Measurements from ENCODE around the gene TMEM151B.

The TMEM151B gene

DNA sequence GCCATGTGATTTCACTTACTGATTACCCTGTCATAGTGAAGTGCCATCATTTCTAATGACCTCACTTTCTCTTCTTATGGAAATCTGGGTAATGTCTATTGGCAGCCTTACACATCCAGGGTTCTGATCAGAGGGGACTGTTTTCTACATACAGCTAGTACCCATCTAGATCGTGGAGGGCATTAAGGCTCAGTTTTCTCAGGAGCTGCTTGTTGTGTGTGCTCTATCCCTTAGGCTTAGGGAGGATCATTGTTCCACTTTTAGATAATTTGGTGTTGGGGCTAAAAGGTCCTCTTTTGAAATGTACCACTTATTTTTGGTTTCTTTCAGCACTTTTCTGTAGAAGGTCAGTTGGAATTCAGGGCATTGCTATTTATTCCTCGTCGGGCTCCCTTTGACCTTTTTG lies 19.5 kb upstream of the TMEM151B start:
- DNase-seq: no peak

DNA sequence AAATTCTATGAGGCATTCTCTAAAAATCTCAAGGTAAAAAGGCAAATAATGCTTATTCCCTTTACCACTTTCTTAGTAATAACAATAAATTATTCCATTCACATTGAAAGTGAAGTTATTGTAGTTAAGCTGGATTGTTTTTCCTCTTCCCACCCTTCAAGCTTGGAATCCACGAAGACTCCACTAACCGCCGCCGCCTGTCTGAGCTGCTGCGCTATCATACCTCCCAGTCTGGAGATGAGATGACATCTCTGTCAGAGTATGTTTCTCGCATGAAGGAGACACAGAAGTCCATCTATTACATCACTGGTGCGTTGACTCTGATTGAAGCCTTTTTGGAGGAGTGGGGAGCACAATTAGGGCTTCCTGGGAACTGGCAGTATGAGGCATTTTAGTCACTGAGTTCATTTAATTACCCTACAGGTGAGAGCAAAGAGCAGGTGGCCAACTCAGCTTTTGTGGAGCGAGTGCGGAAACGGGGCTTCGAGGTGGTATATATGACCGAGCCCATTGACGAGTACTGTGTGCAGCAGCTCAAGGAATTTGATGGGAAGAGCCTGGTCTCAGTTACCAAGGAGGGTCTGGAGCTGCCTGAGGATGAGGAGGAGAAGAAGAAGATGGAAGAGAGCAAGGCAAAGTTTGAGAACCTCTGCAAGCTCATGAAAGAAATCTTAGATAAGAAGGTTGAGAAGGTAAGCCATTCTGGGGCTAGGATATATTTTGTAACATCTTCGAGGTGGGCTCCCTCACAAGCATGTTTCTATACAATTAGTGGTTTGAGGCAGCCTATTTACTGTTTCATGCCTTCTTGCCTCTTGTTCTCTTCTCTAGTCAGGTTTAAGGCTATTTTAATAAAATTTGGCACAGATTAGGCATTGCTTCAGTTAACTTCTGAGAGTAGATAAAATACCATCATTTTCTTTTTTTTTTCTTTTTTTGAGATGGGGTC lies 18.4 kb upstream of the TMEM151B start:
- DNase-seq: no peak

DNA sequence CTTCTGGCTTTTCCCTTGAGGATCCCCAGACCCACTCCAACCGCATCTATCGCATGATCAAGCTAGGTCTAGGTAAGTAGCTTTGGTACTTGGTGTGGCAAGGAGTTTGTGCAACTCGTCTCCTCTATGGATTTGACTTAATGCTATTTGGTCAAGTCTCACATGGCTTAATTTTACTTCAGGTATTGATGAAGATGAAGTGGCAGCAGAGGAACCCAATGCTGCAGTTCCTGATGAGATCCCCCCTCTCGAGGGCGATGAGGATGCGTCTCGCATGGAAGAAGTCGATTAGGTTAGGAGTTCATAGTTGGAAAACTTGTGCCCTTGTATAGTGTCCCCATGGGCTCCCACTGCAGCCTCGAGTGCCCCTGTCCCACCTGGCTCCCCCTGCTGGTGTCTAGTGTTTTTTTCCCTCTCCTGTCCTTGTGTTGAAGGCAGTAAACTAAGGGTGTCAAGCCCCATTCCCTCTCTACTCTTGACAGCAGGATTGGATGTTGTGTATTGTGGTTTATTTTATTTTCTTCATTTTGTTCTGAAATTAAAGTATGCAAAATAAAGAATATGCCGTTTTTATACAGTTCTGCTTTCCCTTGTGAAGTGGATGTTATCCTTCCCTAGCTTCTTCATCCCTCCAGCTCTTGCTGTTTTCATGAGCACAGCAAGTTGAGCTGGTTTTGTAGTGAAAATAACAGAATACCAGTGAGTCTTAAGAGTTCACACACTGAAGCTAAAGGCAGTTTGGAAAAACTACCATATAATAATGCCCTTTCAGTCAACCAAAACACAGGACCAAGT lies 16.7 kb upstream of the TMEM151B start:
- peak in 1 of 14 donors; percentile 25 for DNase-seq

DNA sequence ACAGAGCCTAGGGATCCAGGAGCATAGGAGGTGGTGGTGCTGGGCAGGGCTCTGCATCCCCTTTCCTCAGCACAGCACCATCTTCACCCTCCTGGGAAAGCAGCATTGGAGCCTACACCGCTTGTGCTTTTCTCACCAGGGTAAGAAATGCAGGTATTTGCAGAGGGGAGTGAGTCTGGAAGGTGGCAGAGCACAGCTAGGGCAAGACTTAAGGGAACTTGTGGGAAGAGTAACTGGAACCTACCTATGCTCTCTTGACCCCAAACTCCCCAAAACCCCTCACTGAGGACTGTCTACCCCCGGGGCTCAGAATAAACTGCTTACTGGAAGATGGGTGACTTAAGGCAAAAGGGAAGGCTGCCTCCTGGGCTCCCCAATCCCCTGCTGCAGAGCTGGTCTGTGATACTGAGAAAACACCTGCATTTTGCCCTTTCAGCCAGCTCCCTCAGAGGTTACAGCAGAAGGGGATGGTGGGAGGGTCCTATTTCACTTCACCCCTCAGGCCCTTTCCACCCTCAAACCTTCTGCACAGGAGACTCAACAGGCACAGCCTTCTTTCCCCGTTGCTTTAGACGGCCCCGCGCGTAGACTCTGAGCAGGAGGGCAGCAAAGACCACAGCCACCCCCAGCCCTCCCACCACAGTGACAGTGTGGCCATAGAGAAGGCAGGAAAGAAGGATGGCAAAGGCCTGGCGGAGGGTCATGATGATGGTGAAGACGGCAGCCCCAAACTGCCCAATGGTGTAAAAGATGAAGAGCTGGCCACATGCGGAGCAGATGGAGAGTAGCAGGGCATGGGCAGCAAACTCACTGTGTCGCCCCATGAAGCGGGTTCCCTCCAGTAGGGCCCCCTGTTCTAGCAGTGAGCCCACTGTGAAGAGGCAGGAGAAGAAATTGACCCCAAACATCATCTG lies 15.8 kb upstream of the TMEM151B start:
- no peak for DNase-seq

DNA sequence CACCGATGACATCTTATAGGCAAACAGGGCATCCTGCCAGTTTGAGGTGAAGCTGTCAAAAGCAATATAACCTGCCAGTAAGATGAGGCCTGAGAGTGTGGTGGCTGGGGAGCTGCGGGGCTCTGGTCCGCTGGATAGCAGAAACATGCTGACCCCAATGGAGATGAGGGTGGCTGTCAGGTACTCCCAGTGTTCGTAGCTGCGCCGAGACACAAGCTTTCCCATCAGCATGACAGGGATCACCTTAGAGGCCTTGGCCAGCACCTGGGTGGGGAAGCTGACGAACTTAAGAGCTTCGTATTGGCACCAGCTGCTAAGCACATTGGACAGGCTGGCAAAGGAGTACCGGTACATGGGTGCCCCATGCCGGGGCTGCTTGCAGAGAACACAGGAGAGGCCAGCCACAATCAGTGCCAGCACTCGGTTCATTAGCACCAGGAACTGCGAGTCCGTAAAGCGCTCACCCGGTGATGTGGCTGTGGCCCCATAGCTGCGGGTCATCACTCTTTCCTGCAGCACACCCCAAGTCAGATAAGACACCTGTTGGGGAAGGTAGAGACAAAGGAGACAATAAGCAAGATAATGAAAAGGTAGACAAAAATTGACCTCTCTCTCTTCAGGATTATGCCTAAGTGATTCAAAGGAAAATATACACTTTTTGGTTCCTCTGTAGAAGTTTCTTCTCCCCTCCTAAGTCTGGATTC lies 15.0 kb upstream of the TMEM151B start:
- no peak for DNase-seq

DNA sequence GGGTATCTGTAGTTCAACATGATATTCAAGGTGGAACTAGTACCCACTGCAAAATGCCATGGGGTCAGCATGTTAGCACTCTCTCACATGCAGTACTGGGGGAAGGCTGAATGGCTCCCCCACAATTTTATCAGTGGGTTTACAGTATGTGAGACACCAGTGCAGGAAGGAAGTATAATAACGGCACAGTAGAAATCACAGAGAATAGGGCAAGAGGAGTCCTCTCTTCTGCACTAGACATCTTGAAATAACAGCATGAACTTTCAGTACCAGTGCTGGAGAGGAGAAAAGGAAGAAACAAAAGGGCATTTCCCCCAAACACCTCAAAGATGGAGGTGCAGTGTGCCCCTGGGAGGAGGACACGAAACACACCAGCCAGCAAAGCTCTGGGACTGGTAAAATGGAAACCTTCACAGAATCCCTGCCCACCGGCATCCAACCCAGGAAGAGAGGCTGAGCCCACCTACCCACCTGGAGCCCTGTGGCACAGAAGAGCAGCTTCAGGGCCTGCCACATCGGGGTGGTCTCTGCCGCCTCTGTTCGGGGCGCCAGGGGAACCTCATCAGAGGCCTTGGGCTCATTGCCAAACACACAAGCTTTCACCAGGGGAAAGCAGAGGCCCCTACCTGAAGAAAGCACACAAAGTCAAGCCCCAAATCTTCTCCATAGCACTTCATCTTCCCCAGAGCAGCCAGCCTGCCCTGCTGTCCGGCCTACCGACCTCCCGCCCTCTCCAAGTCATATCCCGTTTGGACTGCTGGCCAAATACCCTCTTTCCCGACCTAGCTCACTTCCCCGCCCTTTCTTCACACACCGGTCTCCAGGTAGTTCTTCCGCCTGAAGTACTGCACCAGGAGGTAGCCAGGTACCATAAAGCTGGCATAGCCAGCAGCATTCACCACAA lies 14.1 kb upstream of the TMEM151B start:
- peak in 1 of 14 donors; percentile 66 for DNase-seq

DNA sequence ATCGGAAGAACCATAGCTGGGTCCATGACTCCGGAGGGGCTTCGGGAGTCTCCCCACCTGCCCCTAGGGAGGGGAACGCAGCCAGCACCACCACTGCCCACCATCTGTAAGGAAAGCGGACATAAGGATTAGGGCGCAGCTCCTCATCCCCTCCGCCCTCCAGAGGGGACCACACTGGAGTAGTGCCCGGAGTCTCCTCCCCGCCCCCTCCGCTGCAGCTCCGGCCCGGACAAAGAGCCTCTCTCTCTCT lies 13.6 kb upstream of the TMEM151B start:
- no peak for DNase-seq

DNA sequence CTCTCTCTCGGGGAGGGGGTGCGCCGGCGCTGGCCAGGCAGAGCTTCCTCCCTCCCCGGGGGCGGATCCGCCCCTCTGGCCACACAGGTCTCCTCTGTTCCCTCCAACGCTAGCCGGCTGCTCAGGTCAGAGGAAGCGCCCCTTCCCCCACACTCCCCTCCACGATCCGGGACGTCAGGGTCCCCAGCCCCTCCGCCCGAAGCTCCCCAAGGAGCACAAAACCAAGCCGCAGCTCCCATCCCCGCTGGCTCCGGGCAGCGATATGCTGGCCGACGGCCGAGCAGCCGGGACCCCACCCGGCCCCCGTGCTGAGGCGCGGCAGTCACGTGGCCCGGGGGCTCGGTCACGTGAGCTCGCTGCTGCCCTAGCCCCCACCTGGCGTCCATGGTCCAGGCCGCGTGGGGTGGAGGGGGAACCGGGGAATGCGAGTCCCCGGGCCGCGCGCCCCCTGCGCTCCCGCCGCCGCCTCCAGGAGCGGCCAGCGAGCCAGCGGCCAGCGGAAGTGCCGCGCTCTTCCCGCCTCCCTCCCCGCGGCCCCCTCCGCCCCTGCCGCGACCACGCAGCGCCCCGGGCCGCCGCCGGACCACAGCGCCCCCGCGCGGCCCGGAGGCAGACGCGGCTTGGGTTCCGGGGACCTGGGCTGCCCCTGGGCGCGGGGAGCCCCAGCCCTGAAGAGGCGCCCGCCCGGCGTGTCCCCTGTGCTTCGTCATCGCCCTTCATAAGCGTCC lies 13.1 kb upstream of the TMEM151B start, which contains the start of gene SLC35B2:
Gene SLC35B2, minus strand, starts transcription at position 504 of the 728 bp plus-strand sequence. Its CDS starts 118 bp downstream, at position 386.
- peak in 13 of 14 donors; percentile 76 to 95 (median 90) for DNase-seq

DNA sequence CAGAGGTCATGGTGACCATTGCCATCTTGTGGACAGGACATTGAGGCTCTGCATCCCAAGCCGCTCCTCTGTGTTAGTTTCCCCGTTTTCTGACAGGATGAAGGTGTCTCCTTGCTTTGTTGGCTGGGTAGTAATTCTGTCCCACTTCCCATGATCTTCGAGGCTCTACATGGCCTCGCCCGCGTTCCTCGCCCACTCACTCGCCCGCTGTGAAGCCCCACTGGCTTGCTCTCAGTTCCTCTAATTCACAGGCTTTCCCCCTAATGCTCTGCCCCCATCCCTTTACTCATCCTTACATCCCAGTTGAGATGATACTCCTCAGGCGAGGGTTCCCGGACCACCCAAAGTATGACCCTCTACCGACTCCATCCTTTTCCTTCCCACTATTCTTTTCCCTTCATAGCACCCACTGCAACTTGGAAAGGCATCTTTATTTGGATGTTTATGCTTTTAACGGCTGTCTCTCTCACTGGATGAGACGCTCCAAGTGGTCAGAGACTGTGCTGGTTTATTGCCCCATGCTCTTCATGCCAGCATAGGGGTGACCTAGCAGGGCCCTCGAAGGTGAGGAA lies 12.4 kb upstream of the TMEM151B start:
- DNase-seq: no peak

DNA sequence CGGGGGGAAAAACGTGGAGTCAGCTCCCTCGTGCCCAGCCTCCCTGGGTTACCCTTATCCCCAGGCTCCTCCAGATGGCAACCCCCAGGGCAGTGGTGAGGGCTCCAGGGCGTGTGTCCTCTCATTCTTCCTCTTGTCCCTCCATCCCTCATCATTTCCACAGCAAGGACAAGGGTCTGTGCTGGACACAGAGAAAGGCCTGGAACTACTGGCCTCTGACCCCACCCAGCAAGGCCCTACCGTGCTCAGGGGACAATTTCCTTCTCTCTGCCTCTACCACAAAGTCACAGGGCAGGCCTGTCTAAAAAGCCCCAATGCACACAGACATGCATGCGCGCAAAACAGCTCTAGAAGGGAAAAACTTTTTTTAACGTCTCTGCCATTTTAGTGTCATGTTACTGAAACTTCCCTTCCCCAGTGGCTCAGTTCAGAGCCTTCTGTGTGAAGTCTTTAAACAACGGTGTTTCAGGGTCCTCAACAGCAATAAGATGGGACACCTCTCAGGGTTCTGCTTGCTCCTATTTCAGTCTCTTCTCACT lies 11.9 kb upstream of the TMEM151B start:
- no peak for DNase-seq

DNA sequence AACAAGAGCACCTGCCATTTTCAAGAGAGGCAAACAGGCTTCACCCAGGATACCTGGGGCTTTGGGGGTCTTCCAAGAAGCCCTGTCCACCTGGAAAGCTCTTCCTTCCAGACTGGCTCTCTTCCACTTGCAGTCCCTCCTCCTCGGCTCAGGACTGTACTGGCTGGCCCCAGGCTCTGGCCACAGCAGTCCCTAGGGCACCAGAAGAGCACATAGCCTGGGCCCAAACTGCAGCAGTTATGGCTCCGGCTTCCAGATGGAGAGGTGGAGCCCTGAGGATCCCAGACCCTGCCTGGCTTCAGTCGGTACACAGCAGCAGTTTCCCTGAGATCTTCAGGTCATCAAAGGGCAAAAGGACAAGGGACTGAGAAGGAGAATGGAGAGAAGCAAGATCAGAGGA lies 11.3 kb upstream of the TMEM151B start:
- no peak for DNase-seq

DNA sequence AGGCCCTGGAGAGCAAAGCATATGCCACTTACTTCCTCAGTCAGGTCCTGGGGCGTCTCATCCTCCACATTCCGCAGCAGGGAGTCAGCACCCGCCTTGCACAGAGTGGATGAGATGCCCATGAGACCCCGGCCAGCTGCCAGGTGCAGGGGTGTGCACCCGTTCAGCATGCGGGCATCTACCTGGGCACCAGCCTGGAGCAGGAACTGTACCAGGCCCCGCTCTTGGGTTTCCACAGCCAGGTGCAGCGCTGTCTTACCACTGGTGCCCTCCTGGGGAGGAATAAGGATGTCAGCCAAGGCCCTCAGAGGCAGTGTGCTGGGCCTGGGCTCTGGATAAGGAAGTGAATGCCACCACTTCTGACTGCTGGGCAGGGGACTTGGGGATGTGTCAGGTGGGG lies 10.2 kb upstream of the TMEM151B start:
- DNase-seq: no peak

DNA sequence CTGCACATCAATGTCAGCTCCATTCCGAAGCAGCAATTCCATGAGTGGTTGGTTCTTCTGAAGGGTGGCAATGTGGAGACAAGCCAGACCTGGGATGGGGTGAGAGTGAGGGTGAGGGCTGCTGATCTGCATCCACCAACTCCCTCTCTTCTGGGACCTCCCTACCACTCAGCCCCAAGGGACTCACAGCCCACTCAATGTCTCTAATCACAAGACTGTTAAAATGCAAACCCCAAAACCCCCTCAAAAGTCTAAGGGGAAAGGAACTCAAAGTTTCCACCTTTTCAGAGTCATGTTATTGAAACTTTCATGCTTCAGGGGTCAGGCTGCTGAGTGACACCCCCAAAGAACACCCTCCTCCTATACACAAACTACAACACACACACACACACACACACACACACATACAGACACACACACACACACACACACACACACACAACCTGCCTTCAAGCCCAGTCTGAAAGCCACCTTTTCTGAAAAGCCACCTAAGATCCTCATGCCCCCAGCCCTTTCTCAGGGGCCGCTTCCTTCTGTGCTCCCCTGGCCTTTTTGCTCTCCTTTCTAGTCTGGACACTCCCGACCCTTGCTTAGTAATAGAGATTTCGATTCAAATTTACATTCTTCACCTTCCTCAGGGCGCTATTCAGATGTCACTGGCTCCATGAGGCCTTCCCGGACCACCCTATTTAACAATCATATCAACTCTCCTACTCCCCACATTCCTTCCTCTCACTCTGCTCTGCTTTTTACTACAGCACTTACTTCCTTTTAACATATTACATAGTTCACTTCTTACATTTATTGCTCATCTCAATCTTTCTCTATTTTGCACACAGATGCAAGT lies 9.6 kb upstream of the TMEM151B start:
- DNase-seq: no peak

DNA sequence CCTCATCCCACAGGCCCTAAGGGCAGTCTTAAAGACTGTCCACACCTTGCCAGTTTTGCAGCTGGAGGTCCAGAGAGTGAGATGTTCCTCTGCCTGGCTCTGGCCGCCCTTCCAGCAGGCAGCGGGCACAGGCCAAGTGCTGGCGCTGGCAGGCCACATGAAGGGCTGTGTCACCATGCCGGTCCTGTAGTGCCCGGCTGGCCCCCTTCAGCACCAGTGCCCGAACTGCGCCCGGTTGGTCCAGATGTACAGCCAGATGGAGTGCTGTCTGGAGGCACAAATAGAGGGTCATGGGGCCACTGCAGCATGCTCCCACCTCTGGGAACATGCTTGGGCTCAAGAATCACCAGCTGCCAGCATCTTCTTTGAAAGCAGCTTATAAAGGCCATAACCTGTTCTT lies 8.7 kb upstream of the TMEM151B start:
- DNase-seq: no peak

DNA sequence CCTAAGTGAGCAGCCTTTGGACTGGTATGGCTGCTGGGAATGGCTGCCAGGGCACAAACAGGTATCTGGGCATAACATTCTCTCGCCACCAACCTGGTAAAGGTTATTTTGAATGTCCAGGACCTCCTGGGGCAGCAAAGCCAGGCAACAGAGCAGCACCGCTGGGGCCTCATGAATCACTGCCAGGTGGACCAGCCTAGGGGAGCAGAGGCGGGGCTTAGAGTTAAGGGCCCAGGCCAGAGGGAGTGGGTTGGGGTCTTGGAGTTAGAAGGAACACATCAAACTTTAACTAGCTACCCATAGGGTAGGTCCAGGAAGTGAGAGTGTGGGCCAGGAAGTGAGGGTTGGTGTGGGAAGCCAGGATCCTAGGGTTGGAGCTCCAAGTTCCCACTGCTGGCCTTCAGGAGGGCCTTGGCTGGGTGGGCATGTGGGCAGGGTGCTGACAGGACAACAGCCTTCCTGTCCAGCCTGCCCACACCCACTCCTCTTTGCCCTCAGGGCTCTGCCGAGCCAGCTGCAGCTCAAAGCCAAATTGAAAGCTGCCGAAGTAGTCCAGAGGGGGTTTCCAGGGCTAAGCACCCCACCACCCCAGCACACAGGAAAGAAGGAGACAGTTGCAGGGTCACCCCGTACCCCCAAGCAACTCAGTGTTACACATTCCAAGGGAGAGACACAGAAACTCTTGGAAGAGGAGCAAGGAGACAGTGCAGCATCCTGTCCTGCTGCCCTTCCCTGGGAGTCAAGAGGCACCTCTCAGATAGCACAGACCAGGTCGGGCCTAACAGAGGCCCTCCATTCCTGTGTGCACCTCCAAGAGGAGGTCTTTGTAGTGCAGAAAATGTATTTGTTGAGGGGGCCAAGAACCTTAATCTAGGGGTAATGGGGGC lies 7.5 kb upstream of the TMEM151B start:
- no peak for DNase-seq

DNA sequence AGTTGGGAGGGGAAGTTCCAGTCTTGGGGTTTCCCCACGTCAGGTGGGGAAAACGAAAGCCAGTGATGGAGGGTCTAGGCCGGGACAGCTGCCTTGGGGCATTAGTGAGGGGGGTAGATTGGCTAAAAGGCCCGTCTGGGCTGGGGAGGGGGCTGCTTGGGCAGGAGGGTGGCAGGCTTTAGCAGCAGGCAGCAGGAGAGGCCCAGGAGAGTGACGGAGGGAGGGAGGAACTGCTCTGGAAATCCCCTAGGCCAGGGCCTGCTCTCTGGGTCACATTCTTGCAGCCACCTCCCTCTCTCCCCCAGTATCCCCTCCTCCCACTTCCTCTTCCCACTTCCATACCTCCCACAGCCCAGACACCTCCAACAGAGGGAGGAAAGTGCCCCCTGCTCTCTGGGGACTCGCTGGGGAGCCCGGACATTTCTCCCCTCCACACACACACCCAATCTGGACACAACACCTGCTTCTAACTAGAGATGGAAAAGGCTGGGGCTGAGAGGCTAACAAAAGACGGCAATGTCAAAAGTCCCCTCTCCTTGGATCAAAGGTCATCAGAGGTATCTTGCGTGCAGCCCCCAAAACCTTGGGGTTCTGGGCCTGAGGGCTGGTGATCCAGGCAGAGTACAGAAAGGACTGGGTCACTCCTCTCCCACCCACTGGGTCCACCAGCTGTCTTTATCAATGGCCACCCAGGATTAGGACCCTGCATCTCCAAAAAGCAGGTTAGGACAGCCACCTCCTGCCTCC lies 6.7 kb upstream of the TMEM151B start:
- peak in 1 of 14 donors; percentile 19 for DNase-seq

Data from C1 segment of cervical spinal cord (tissue), 14 donors.